Psoas muscle (tissue), 8 donors: ENCODE results near the gene MARCHF9. TPM values are rescaled to one million over a fixed set of nuclear protein-coding genes. Genes with fewer than 3 reads are reported as not detected.

Experiments used
- ATAC-seq, 4 donors: fragments of 200-7000 bp; cut with Tn5 transposase; one replicate each; pipeline ENCODE4 v1.9.1; 2020; ENCODE audit warnings: moderate library complexity in 3 of 4, mild to moderate bottlenecking in 2 of 4
- DNase-seq, 2 donors: peaks; one replicate each; pipeline ENCODE4 v3.0.0-alpha.2; 2020
- H3K27ac ChIP-seq: fragments of 200-600 bp; one replicate; pipeline ENCODE4 v1.8.0; 2022
- H3K27me3 ChIP-seq, 3 donors: fragments of 200-600 bp in 1 of 3; one replicate each; pipeline versions ENCODE4 v1.6.1 to v1.8.0; 2013 to 2022; ENCODE audit warnings: low read length in 2 of 3, mild to moderate bottlenecking in 2 of 3, moderate library complexity in 1 of 3; ENCODE audit not compliant: insufficient read depth in 3 of 3
- H3K36me3 ChIP-seq, 2 donors: fragments of 200-600 bp in 1 of 2; one replicate each; pipeline versions ENCODE4 v1.6.1 to v1.8.0; 2013 to 2022; ENCODE audit warnings: low read depth in 1 of 2, mild to moderate bottlenecking in 1 of 2, moderate library complexity in 1 of 2; ENCODE audit not compliant: insufficient read depth in 1 of 2
- H3K4me1 ChIP-seq: fragments of 200-600 bp; one replicate; pipeline ENCODE4 v1.8.0; 2022
- H3K4me3 ChIP-seq: fragments of 200-600 bp; one replicate; pipeline ENCODE4 v1.8.0; 2022; ENCODE audit warnings: mild to moderate bottlenecking
- H3K9me3 ChIP-seq: fragments of 200-600 bp; one replicate; pipeline ENCODE4 v1.8.0; 2022
- WGBS, 3 donors: extraction: QIAGEN DNeasy Blood & Tissue Kit; methylation state at CpG; one replicate each; pipeline versions ENCODE4 v1.1.6 to v1.1.7; 2013; 5-methylcytosine and 5-hydroxymethylcytosine counted together
- intact Hi-C, 2 donors: fragments of 100-400 bp; cut with DNase I; formaldehyde crosslinking; loops; one replicate each; pipeline versions ENCODE4 v1.11.0 to v1.14.2; 2022
- long read RNA-seq, 2 donors: library from polyadenylated mRNA; unstranded; transcript quantifications; one replicate each; pipeline ENCODE4 v2.0.0, GENCODE V29; 2021
- polyA plus RNA-seq, 3 donors: library from polyadenylated mRNA; stranded (reverse); fragments of 200-250 nt; gene quantifications; one replicate each; pipeline ENCODE4 v1.2.3, GENCODE V29; 2013
- total RNA-seq, 4 donors: library from RNA; stranded (reverse); fragmentation: NEBNext Ultra II Directional in 2 of 4; extraction: Animal tissue kit (Norgen Biotek cat#: 25700) in 2 of 4; gene quantifications; one replicate each; pipeline versions ENCODE4 v1.2.1 to v1.2.4, GENCODE V29; 2021 to 2023
- TF ChIP-seq, protein P1 (sequence below): fragments of 200-600 bp; IDR thresholded peaks from one replicate; pipeline ENCODE4 v1.8.0; 2022; ENCODE audit warnings: antibody characterized with exemption
- donor health status: healthy with polysubstance abuse.
- donor health status: DM: no; HTN: no; CAD: no; lungs with moderate emphysema.
- donor health status: Bipolar disorder and iron deficiency.
- donor health status: healthy.
- donor health status: DM: yes; HTN: yes; CAD: no.
- donor health status: DM: no; HTN: no; CAD: no.
- donor health status: DM: no; HTN: no; CAD: no.
- donor health status: DM: yes; HTN: yes; CAD: no.

The MARCHF9 gene
- total RNA-seq (1 to 10 TPM; 7.8 to 9.4 (median 8.8) TPM), polyA plus RNA-seq (1 to 10 TPM; 5.7 to 8.8 (median 7.2) TPM)
- long read RNA-seq, donor 1, partial matches to known transcripts = 0 of 4 reads
- long read RNA-seq, donor 1, other reads (novel, unspliced or antisense) = 1 of 4 reads
- long read RNA-seq, donor 2, partial matches to known transcripts = 0 of 3 reads
- long read RNA-seq, donor 2, other reads (novel, unspliced or antisense) = 2 of 3 reads

DNA sequence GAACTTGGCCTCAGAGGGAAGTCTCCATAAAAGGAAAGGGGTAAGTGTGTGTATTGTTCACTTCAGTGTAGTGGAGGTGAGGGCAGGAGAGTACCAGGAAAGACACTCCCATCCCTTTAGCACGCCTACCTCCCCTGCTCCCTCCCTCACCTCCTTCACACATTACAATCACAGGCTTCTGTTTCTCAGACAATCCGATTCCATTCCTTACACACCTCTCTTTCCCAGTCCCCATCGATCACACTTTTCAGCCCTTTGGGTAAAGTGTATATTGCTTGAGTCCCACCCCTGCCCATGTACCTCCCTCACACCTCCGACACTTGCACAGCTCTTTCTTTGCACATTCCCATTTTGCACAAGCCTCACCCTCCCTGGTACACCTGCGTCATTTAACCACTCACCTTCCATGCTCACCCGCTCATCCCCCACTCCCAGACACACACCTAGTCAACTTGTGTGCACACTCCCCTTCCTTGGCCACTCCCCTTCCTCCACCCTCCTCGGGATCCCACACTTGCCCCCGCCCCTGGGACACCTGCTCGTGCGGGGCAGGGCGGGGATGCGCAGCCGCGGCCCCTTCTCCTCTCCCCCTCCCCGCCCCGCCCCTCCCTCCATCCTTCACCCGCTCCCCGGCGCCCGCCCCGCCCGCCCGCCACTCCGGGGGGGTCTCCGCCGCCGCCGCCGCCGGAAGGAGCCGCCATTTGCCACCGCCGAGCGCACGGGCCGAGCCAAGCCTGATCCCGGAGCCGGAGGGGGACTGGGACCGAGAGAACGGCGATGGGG lies at the start of gene MARCHF9:
TSS of gene MARCHF9 (plus strand) at position 693 of the 783 bp plus-strand sequence. CDS start 426 bp downstream, outside the sequence.
- H3K27me3 ChIP-seq = peaks cover 0 to 4% (median 0%) of the 10 kb centered on the region in 3 donors
- intact Hi-C loops = no loop called here
- WGBS, 3 donors = 1 to 3% (median 1%) methylated on average over 14 to 40 of the region's 41 CpGs
- peaks cover 26% of the 10 kb centered on the region for H3K4me1 ChIP-seq
- peaks cover 5 to 34% of the 10 kb centered on the region in 2 donors for H3K36me3 ChIP-seq
- TF ChIP-seq, protein P1, sequence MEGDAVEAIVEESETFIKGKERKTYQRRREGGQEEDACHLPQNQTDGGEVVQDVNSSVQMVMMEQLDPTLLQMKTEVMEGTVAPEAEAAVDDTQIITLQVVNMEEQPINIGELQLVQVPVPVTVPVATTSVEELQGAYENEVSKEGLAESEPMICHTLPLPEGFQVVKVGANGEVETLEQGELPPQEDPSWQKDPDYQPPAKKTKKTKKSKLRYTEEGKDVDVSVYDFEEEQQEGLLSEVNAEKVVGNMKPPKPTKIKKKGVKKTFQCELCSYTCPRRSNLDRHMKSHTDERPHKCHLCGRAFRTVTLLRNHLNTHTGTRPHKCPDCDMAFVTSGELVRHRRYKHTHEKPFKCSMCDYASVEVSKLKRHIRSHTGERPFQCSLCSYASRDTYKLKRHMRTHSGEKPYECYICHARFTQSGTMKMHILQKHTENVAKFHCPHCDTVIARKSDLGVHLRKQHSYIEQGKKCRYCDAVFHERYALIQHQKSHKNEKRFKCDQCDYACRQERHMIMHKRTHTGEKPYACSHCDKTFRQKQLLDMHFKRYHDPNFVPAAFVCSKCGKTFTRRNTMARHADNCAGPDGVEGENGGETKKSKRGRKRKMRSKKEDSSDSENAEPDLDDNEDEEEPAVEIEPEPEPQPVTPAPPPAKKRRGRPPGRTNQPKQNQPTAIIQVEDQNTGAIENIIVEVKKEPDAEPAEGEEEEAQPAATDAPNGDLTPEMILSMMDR = no peak
- peak within 1 kb of the TSS; percentile 72 for H3K4me3 ChIP-seq
- peak in 1 of 2 donors; percentile 54 for DNase-seq
- no peaks in the 10 kb centered on the region for H3K9me3 ChIP-seq
- no peak within 1 kb of the TSS for H3K27ac ChIP-seq
- ATAC-seq = no peak

GRCh38 chr12:57707250-57707649 lies 47.7 kb upstream of the MARCHF9 start:
- Histone ChIP-seq H3K27me3 (no peaks in the 10 kb centered on the region), H3K4me1 (no peaks in the 10 kb centered on the region), H3K36me3 (peaks cover 0 to 71% of the 10 kb centered on the region in 2 donors), H3K9me3 (no peaks in the 10 kb centered on the region), H3K4me3 (no peak overlapping the region), H3K27ac (no peak overlapping the region)
- TF ChIP-seq, protein P1 = no peak
- 96 to 100% (median 97%) methylated on average over 3 of the region's 3 CpGs for WGBS, 3 donors
- DNase-seq (no peak), ATAC-seq (no peak)
- intact Hi-C loops = no loop called here

DNA sequence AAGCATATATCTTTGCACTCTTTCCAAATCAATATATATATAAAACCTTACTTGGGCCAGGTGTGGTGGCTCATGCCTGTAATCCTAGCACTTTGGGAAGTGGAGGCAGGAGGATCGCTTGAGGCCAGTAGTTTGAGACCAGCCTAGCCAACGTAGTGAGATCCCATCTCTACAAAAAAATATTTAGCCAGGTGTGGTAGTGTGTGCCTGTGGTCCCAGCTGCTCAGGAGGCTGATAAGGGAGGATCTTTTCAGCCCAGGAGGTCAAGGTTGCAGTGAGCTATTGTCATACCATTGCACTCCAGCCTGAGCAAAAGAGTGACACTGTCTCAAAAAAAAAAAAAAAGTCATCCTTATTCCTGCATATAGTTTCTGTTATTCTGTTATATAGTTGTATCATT lies 46.6 kb upstream of the MARCHF9 start:
- WGBS, 3 donors = 95 to 97% (median 96%) methylated on average over 2 of the region's 2 CpGs
- ATAC-seq = no peak
- no peaks in the 10 kb centered on the region for H3K9me3 ChIP-seq

DNA sequence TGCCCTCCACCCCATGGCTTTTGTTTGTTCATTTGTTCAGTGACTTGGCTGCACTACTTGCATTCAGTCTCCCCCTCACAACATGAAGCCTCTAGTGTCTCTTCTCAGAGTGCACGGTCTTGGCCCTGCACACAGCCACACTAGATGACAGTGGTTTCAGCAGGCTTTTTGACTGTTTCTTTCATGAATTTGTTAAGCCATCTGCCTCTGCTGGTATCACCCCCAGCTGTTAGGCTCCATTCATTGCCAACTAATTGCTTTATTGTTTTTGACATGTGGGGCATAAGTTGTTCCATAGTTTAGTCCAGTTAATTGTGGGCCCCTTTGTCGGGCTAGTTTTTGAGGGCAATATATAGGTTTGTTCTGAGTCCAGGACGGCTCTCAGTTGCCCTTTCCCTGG lies 42.2 kb upstream of the MARCHF9 start:
- ATAC-seq (no peak), DNase-seq (no peak)
- 67 to 78% (median 73%) methylated on average over 3 of the region's 3 CpGs for WGBS, 3 donors
- Histone ChIP-seq H3K27ac (no peak overlapping the region), H3K27me3 (no peaks in the 10 kb centered on the region), H3K36me3 (peaks cover 3 to 62% of the 10 kb centered on the region in 2 donors), H3K9me3 (no peaks in the 10 kb centered on the region), H3K4me1 (no peaks in the 10 kb centered on the region), H3K4me3 (no peak overlapping the region)
- intact Hi-C loops = no loop called here
- TF ChIP-seq, protein P1 = no peak

More for the DNA sequence above, 46.6 kb upstream of the MARCHF9 start:
- Histone ChIP-seq H3K4me3 (no peak overlapping the region), H3K27ac (no peak overlapping the region), H3K27me3 (no peaks in the 10 kb centered on the region), H3K36me3 (peaks cover 3 to 68% of the 10 kb centered on the region in 2 donors), H3K4me1 (no peaks in the 10 kb centered on the region)
- TF ChIP-seq, protein P1 = no peak
- no peak for DNase-seq
- intact Hi-C loops = no loop called here
